HG03457 (cell line): ENCODE results near the gene CPD.

ENCODE experiments used
- ATAC-seq: cut with Tn5 transposase; IDR thresholded peaks from one replicate; pipeline ENCODE4 v1.9.1; 2021; ENCODE audit warnings: moderate number of reproducible peaks; ENCODE audit not compliant: unreplicated experiment

The CPD gene

DNA sequence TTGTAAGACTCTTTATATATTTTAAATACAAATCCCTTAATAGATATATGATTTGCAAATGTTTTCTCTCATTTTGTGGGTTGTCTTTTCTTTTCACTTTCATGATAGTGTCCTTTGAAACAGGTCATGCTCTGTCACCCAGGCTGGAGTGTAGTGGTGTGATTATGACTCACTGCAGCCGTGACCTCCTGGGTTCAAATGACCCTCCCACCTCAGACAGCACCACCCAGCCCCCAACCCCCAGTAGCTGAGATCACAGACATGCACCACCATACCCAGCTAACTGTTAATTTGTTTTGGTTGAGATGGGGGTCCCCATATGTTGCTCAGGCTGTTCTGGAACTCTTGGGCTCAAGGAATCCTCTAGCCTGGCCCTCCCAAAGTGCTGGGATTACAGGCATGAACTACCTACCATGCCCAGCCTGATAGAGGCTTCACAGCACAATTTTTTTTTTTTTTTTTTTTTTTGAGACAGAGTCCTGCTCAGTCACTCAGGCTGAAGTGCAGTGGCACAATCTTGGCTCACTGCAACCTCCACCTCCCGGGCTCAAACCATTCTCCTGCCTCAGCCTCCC lies 26.4 kb upstream of the CPD start:
- no peak for ATAC-seq

GRCh38 chr17:30354701-30355100 lies 24.0 kb upstream of the CPD start:
- ATAC-seq = no peak

DNA sequence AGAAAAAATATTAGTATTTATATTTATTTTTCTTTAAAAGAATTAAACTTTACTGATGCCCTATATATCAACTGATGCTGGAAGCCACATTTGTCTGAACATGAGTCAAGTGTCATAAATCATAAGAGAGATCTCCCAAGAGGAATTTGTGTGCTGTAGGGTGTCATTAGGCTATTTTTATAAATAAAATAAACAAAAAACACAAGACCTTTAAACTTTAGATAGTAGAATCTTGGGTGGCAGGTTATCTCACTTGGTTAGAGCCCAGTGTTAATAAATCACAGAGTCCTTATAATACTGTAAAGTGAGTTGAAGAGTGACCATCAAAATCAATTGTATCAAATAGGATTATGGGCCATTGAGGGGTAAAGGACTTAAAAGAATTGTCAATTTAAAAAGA lies 21.3 kb upstream of the CPD start:
- ATAC-seq = no peak

DNA sequence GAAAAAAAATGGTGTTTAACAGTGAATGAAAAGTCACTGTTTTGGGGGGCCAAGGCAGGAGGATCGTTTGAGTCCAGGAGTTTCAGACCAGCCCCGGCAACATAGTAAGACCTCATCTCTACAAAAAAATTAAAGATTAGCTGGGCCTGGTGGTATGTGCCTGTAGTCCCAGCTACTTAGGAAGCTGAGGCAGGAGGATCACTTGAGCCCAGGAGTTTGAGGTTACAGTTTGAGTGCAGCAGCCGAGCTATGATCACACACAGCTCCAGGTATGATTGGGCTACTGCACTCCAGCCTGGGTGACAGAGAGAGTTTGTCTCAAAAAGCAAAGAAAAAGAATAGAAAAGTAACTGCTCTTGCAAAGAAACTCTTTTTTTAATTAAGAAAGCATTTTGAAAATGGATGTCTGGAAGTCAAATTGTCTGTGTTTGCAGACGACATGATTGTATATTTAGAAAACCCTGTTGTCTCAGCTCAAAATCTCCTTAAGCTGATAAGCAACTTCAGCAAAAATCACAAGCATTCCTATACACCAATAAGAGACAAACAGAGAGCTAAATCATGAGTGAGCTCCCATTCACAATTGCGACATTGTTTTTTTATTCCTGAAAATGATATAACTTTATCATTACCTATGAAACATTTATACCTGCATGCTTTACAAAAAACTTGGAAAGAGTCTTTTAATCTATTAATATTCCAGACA lies 20.5 kb upstream of the CPD start:
- ATAC-seq = no peak

DNA sequence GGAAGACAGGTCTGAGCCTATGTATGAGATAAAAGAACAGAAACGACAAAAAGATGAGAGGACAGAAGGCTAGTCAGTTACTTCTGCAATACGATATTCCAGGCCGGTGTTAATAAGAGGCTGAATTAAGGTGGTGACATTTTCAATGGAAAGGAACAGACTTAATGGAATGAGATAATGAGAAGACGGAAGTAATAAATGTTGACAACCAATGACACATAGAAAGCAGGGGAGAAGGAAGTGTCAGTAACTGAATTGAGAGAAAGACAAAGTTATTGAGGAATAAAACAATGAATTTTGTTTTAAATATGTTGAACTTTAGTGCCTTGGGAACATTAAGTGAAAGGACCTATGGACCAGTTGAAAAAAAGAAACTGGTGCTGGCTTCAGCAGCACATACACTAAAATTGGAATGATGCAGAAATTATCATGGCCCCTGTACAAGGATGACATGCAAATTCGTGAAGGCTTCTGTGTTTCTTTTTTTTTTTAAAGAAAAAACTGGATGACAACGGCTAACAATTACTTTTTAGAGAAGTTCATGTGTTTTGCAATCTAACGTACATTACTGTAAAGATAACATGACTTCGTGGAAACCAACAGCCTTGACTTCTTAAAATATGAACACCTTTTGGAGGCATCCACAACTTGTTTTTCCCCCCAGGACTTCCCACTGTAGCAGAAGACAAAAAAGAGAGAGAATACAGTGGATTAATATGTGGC lies 18.5 kb upstream of the CPD start:
- no peak for ATAC-seq

DNA sequence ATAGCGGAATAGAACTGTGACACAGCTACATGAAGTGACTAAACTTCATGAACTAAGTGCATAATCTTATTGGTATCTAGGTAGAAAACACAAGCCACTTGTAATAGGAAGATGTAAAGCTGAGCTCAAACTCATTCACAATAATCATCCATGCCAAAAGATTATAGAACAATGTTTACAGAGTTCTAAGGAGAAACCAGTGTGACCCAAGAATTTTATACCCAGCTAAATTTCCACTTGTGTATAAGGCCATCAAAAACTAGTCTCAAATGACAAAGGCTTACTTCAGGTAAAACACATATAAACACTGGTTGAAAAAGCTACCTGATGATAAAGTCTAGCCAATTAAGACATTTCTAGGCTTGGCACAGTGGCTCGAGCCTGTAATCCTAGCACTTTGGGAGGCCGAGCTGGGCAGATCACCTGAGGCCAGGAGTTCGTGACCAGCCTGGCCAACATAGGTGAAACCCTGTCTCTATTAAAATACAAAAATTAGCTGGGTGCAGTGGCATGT lies 16.9 kb upstream of the CPD start:
- no peak for ATAC-seq

DNA sequence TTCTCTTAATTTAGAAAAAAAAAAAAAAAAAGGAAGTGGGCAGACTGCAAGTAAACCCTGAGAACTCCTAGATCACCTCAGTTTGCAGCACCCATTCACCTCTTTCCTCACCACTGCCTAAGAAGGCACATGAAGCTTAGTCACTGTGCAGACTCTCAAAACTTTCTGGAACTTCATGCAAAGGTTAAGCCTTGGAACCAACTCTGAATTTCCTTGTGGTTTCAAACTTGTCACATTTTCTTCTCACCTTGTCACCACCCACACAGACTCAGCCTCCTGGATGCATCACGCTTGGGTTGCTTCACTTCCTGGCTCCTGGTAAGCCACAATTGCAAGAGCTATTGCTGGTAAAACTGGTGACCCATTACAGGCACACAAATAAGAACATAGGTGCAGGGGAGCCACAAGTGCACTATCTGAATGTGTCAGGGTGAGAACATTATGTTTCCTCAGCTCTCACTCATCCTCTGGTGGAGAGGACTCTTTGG lies 15.0 kb upstream of the CPD start:
- peak; percentile 74 for ATAC-seq

GRCh38 chr17:30366536-30366935 lies 12.2 kb upstream of the CPD start:
- no peak for ATAC-seq

GRCh38 chr17:30368912-30369720 lies 9.6 kb upstream of the CPD start:
- no peak for ATAC-seq

DNA sequence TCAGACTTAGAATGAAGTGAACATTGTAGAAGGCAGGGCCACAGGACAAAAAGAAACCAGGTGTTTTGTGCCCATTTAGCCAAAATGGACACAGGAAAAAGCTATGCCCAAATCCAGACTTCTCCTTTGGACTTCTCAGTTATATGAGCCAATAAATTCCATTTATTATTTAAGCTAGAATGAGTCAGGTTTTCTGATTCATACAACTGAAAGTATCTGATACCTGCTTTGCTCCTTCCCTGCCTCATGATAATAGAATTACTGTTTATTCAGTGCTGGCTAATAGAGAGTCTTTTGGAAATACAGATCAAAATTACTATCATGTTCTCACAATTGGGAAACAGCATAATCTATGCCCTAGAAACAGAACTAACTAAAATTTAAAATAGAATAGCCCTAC lies 8.7 kb upstream of the CPD start:
- no peak for ATAC-seq

- no peak for ATAC-seq
These were observed 6.0 kb upstream of the CPD start for GRCh38 chr17:30372755-30373154.

GRCh38 chr17:30375661-30376060 lies 3.1 kb upstream of the CPD start:
- no peak for ATAC-seq

- no peak for ATAC-seq
These were observed 1.9 kb upstream of the CPD start for GRCh38 chr17:30376621-30377452.

GRCh38 chr17:30377574-30378240 lies 1.0 kb upstream of the CPD start:
- ATAC-seq = no peak

DNA sequence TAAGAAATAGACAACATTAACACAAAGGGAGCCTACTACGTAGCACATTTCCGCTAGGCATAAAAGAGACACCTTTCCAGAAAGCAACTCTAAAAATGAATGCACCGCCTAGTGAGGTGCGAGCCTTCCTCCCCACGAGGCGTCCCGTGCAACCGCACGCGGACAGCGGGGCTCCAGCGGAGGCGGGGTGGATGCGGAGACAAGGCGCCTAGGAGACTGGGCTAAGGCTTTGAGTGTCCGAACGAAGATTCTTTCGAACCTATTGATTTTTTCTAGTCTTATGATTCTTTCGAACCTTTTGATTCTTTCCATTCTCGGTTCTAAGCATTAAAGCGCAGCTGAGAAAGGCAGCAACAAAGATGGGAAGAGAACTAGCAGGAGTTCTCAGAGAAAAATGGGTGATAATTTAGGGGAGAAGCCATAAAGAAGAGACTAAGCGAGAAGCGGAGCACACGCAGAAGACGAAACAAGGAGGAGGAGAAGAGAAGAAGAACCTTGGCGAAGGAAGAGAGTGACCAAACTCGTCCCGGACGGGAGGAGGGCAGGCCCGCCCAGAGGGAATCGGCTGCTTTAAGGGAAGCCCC lies 394 bp upstream of the CPD start:
- no peak for ATAC-seq

DNA sequence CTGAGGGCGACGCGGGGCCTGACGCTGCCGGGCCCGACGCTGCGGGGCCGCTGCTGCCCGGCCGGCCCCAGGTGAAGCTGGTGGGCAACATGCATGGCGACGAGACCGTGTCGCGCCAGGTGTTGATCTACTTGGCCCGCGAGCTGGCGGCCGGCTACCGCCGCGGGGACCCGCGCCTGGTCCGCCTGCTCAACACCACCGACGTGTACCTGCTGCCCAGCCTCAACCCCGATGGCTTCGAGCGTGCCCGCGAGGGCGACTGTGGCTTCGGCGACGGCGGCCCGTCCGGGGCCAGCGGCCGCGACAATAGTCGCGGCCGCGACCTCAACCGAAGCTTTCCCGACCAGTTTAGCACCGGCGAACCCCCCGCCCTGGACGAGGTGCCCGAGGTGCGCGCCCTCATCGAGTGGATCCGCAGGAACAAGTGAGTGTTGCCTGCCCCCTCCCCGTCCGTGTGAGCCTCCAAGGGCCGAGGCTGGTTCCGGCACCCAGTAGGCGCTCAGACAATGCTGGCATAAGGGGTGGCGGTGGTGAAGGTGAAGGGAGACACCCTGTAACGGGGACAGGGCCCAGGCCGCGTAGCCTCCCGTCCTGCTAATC lies 676 bp downstream of the CPD start:
- no peak for ATAC-seq

- ATAC-seq = no peak
These were observed 1.2 kb downstream of the CPD start for GRCh38 chr17:30379903-30380381.

DNA sequence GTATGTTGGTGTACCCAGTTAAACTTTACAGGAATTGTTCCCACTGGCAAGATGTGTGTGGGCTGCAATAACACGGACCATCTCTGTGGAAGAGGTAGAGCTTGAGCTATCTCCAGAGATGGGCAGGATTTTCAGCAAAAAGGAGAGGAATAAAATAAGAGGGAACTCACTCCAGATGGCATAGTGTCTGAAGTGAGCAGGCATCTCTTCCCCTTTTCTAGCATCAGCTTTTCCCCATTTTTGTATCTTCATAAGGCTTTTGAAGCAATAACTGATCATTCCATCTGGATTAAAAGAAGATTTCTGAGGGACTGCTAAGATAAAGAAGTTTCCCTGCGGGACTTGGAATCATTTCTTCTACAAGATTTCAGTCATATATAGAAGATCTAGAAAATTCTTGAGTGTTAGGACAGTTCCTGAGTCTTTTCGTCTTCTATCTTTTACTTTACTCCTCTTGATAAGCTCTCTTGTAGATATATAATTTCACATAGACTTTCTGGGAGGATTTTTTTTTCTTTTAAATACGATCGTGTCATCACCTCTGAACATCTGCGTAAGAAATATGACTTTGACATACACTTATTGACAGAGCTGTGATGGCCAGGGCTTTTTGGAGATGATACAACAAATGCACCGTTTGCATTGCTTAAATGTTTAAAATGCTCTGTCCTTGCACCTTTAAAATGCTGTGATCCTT lies 2.1 kb downstream of the CPD start:
- ATAC-seq = no peak
